WTC11 (cell line): Measurements from ENCODE around the gene PIEZO1. TPM values are rescaled to one million over a fixed set of nuclear protein-coding genes. Genes with fewer than 3 reads are reported as not detected.

Source experiments
- ELF4 ChIP-seq: sonication (generic); formaldehyde crosslinking; IDR thresholded peaks from 2 replicates; pipeline ENCODE4 v1.8.1; 2022; ENCODE audit warnings: low read depth, mild to moderate bottlenecking, moderate library complexity, missing genetic modification reagents
- ETV6 ChIP-seq: sonication (generic); formaldehyde crosslinking; IDR thresholded peaks from 2 replicates; pipeline ENCODE4 v1.8.1; 2022; ENCODE audit warnings: mild to moderate bottlenecking, missing genetic modification reagents
- FOXJ3 ChIP-seq: sonication (generic); formaldehyde crosslinking; IDR thresholded peaks from 2 replicates; pipeline ENCODE4 v1.9.0; 2021; ENCODE audit warnings: missing genetic modification reagents, mild to moderate bottlenecking, borderline replicate concordance
- NR1H2 ChIP-seq: sonication (generic); formaldehyde crosslinking; IDR thresholded peaks from 2 replicates; pipeline ENCODE4 v1.9.0; 2021; ENCODE audit warnings: mild to moderate bottlenecking, moderate library complexity, missing genetic modification reagents
- NR3C1 ChIP-seq: sonication (generic); formaldehyde crosslinking; conservative IDR thresholded peaks from 2 replicates; pipeline ENCODE4 v1.8.1; 2023; ENCODE audit warnings: low read depth, mild to moderate bottlenecking, missing genetic modification reagents
- OVOL2 ChIP-seq: fragments of 250-450 bp; sonication (Bioruptor Pico); IDR thresholded peaks from 2 replicates; pipeline ENCODE4 v1.9.0; 2021; ENCODE audit warnings: mild to moderate bottlenecking, borderline replicate concordance
- RORB ChIP-seq: fragments of 250-450 bp; sonication (Bioruptor Pico); IDR thresholded peaks from 2 replicates; pipeline ENCODE4 v1.9.0; 2021; ENCODE audit warnings: mild to moderate bottlenecking
- SMAD4 ChIP-seq: sonication (generic); formaldehyde crosslinking; IDR thresholded peaks from 2 replicates; pipeline ENCODE4 v1.8.0; 2022; ENCODE audit warnings: mild to moderate bottlenecking, missing genetic modification reagents
- SP1 ChIP-seq: sonication (generic); formaldehyde crosslinking; conservative IDR thresholded peaks from 2 replicates; pipeline ENCODE4 v1.8.1; 2022; ENCODE audit warnings: missing genetic modification reagents
- TP53 ChIP-seq: sonication (generic); formaldehyde crosslinking; IDR thresholded peaks from 2 replicates; pipeline ENCODE4 v1.8.1; 2023; ENCODE audit warnings: mild to moderate bottlenecking, missing genetic modification reagents
- ZBTB21 ChIP-seq: sonication (generic); formaldehyde crosslinking; IDR thresholded peaks from 2 replicates; pipeline ENCODE4 v1.8.1; 2023; ENCODE audit warnings: mild to moderate bottlenecking, missing genetic modification reagents, borderline replicate concordance
- ZNF121 ChIP-seq: sonication (generic); formaldehyde crosslinking; IDR thresholded peaks from 2 replicates; pipeline ENCODE4 v1.8.0; 2023; ENCODE audit warnings: missing genetic modification reagents
- ZNF416 ChIP-seq: fragments of 250-450 bp; sonication (Bioruptor Pico); IDR thresholded peaks from 2 replicates; pipeline ENCODE4 v1.9.0; 2021; ENCODE audit warnings: mild to moderate bottlenecking, inconsistent platforms
- ZNF423 ChIP-seq: fragments of 250-450 bp; sonication (Bioruptor Pico); IDR thresholded peaks from 2 replicates; pipeline ENCODE4 v2.1.2; 2022; ENCODE audit warnings: mild to moderate bottlenecking, moderate library complexity
- total RNA-seq: library from RNA; stranded (reverse); gene quantifications from 3 replicates; pipeline ENCODE4 v1.2.3, GENCODE V29; 2021
- TF ChIP-seq, protein P1 (sequence below): sonication (generic); formaldehyde crosslinking; IDR thresholded peaks from 2 replicates; pipeline ENCODE4 v1.8.0; 2023; ENCODE audit warnings: missing genetic modification reagents, mild to moderate bottlenecking, borderline replicate concordance
- TF ChIP-seq, protein P2 (sequence below): sonication (generic); formaldehyde crosslinking; IDR thresholded peaks from 2 replicates; pipeline ENCODE4 v1.8.1; 2023; ENCODE audit warnings: mild to moderate bottlenecking, missing genetic modification reagents
- TF ChIP-seq, protein P3 (sequence below): fragments of 250-450 bp; sonication (Bioruptor Pico); IDR thresholded peaks from 2 replicates; pipeline ENCODE4 v1.9.0; 2021; ENCODE audit warnings: mild to moderate bottlenecking
- TF ChIP-seq, protein P4 (sequence below): sonication (generic); formaldehyde crosslinking; IDR thresholded peaks from 2 replicates; pipeline ENCODE4 v1.8.1; 2022; ENCODE audit warnings: mild to moderate bottlenecking, missing genetic modification reagents, moderate library complexity, borderline replicate concordance
- TF ChIP-seq, protein P5 (sequence below): sonication (generic); formaldehyde crosslinking; IDR thresholded peaks from 2 replicates; pipeline ENCODE4 v1.8.0; 2022; ENCODE audit warnings: missing genetic modification reagents
- TF ChIP-seq, protein P6 (sequence below): sonication (generic); formaldehyde crosslinking; IDR thresholded peaks from 2 replicates; pipeline ENCODE4 v1.8.1; 2022; ENCODE audit warnings: low read depth, mild to moderate bottlenecking, moderate library complexity, missing genetic modification reagents, borderline replicate concordance
- TF ChIP-seq, protein P7 (sequence below): fragments of 250-450 bp; sonication (Bioruptor Pico); IDR thresholded peaks from 2 replicates; pipeline ENCODE4 v1.9.0; 2021; ENCODE audit warnings: mild to moderate bottlenecking, borderline replicate concordance

The PIEZO1 gene
- total RNA-seq, 1 experiment from 2014 or later, result 71.3 TPM

DNA sequence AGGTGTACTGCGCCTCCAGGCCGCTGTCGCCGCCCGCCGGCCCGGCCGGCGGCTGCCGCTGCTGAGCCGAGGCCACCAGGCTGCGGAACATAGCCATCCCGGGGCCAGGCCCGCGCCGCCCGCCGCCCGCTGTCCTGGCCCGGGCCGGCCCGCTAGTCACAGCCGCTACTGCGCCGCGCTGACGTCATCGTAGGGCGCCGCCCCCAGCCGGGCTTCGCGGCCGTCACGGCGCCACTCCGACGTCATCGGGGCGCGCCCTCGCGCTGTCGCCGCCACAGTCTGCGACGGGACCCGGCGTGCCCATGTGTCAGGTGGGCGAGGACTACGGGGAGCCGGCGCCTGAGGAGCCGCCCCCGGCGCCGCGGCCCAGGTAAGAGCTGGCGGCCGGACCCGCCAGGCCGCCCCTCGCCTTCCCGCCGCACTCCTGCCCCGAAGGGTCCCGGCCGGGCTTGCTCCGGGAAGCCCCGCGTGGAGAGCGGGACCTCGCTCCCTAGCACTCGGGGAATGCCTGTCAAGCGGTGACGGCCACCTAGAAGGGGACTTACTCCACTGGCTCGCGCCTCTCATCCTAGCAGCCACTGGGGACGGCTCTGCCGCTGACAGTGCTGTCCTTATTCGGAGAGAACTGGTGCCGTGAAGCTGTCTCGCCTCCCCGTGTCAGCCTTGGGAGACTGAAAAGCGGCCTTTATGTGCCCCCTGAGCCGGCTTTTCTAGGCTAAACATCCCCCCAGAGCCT is 78.6 kb downstream of the PIEZO1 start, which contains the start of the genes CTU2 and RNF166 (continued):
- TF ChIP-seq, protein P1, sequence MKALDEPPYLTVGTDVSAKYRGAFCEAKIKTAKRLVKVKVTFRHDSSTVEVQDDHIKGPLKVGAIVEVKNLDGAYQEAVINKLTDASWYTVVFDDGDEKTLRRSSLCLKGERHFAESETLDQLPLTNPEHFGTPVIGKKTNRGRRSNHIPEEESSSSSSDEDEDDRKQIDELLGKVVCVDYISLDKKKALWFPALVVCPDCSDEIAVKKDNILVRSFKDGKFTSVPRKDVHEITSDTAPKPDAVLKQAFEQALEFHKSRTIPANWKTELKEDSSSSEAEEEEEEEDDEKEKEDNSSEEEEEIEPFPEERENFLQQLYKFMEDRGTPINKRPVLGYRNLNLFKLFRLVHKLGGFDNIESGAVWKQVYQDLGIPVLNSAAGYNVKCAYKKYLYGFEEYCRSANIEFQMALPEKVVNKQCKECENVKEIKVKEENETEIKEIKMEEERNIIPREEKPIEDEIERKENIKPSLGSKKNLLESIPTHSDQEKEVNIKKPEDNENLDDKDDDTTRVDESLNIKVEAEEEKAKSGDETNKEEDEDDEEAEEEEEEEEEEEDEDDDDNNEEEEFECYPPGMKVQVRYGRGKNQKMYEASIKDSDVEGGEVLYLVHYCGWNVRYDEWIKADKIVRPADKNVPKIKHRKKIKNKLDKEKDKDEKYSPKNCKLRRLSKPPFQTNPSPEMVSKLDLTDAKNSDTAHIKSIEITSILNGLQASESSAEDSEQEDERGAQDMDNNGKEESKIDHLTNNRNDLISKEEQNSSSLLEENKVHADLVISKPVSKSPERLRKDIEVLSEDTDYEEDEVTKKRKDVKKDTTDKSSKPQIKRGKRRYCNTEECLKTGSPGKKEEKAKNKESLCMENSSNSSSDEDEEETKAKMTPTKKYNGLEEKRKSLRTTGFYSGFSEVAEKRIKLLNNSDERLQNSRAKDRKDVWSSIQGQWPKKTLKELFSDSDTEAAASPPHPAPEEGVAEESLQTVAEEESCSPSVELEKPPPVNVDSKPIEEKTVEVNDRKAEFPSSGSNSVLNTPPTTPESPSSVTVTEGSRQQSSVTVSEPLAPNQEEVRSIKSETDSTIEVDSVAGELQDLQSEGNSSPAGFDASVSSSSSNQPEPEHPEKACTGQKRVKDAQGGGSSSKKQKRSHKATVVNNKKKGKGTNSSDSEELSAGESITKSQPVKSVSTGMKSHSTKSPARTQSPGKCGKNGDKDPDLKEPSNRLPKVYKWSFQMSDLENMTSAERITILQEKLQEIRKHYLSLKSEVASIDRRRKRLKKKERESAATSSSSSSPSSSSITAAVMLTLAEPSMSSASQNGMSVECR (CRISPR knock-in tag), result peak; percentile 95
- TF ChIP-seq ETV6, result peak; percentile 86; the same call in 1 of the 2 replicates
- TF ChIP-seq, protein P2, sequence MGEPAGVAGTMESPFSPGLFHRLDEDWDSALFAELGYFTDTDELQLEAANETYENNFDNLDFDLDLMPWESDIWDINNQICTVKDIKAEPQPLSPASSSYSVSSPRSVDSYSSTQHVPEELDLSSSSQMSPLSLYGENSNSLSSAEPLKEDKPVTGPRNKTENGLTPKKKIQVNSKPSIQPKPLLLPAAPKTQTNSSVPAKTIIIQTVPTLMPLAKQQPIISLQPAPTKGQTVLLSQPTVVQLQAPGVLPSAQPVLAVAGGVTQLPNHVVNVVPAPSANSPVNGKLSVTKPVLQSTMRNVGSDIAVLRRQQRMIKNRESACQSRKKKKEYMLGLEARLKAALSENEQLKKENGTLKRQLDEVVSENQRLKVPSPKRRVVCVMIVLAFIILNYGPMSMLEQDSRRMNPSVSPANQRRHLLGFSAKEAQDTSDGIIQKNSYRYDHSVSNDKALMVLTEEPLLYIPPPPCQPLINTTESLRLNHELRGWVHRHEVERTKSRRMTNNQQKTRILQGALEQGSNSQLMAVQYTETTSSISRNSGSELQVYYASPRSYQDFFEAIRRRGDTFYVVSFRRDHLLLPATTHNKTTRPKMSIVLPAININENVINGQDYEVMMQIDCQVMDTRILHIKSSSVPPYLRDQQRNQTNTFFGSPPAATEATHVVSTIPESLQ (CRISPR knock-in tag), result no peak
- TF ChIP-seq ZNF423 (CRISPR knock-in tag), result no peak
- no peak for TF ChIP-seq OVOL2
- TF ChIP-seq ZBTB21 (CRISPR knock-in tag), result peak; percentile 97
- peak; percentile 83; the same call in 1 of the 2 replicates for TF ChIP-seq TP53 (CRISPR knock-in tag)
- no peak for TF ChIP-seq SMAD4 (CRISPR knock-in tag)
- no peak for TF ChIP-seq NR3C1
- TF ChIP-seq, protein P3, sequence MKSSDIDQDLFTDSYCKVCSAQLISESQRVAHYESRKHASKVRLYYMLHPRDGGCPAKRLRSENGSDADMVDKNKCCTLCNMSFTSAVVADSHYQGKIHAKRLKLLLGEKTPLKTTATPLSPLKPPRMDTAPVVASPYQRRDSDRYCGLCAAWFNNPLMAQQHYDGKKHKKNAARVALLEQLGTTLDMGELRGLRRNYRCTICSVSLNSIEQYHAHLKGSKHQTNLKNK (CRISPR knock-in tag), result no peak
- TF ChIP-seq ELF4 (CRISPR knock-in tag), result no peak
- TF ChIP-seq, protein P4, sequence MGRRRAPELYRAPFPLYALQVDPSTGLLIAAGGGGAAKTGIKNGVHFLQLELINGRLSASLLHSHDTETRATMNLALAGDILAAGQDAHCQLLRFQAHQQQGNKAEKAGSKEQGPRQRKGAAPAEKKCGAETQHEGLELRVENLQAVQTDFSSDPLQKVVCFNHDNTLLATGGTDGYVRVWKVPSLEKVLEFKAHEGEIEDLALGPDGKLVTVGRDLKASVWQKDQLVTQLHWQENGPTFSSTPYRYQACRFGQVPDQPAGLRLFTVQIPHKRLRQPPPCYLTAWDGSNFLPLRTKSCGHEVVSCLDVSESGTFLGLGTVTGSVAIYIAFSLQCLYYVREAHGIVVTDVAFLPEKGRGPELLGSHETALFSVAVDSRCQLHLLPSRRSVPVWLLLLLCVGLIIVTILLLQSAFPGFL, result no peak
- no peak for TF ChIP-seq RORB (CRISPR knock-in tag)
- TF ChIP-seq, protein P5, sequence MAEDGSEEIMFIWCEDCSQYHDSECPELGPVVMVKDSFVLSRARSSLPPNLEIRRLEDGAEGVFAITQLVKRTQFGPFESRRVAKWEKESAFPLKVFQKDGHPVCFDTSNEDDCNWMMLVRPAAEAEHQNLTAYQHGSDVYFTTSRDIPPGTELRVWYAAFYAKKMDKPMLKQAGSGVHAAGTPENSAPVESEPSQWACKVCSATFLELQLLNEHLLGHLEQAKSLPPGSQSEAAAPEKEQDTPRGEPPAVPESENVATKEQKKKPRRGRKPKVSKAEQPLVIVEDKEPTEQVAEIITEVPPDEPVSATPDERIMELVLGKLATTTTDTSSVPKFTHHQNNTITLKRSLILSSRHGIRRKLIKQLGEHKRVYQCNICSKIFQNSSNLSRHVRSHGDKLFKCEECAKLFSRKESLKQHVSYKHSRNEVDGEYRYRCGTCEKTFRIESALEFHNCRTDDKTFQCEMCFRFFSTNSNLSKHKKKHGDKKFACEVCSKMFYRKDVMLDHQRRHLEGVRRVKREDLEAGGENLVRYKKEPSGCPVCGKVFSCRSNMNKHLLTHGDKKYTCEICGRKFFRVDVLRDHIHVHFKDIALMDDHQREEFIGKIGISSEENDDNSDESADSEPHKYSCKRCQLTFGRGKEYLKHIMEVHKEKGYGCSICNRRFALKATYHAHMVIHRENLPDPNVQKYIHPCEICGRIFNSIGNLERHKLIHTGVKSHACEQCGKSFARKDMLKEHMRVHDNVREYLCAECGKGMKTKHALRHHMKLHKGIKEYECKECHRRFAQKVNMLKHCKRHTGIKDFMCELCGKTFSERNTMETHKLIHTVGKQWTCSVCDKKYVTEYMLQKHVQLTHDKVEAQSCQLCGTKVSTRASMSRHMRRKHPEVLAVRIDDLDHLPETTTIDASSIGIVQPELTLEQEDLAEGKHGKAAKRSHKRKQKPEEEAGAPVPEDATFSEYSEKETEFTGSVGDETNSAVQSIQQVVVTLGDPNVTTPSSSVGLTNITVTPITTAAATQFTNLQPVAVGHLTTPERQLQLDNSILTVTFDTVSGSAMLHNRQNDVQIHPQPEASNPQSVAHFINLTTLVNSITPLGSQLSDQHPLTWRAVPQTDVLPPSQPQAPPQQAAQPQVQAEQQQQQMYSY (CRISPR knock-in tag), result no peak
- TF ChIP-seq, protein P6, sequence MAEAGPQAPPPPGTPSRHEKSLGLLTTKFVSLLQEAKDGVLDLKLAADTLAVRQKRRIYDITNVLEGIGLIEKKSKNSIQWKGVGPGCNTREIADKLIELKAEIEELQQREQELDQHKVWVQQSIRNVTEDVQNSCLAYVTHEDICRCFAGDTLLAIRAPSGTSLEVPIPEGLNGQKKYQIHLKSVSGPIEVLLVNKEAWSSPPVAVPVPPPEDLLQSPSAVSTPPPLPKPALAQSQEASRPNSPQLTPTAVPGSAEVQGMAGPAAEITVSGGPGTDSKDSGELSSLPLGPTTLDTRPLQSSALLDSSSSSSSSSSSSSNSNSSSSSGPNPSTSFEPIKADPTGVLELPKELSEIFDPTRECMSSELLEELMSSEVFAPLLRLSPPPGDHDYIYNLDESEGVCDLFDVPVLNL (CRISPR knock-in tag), result no peak
- TF ChIP-seq, protein P7, sequence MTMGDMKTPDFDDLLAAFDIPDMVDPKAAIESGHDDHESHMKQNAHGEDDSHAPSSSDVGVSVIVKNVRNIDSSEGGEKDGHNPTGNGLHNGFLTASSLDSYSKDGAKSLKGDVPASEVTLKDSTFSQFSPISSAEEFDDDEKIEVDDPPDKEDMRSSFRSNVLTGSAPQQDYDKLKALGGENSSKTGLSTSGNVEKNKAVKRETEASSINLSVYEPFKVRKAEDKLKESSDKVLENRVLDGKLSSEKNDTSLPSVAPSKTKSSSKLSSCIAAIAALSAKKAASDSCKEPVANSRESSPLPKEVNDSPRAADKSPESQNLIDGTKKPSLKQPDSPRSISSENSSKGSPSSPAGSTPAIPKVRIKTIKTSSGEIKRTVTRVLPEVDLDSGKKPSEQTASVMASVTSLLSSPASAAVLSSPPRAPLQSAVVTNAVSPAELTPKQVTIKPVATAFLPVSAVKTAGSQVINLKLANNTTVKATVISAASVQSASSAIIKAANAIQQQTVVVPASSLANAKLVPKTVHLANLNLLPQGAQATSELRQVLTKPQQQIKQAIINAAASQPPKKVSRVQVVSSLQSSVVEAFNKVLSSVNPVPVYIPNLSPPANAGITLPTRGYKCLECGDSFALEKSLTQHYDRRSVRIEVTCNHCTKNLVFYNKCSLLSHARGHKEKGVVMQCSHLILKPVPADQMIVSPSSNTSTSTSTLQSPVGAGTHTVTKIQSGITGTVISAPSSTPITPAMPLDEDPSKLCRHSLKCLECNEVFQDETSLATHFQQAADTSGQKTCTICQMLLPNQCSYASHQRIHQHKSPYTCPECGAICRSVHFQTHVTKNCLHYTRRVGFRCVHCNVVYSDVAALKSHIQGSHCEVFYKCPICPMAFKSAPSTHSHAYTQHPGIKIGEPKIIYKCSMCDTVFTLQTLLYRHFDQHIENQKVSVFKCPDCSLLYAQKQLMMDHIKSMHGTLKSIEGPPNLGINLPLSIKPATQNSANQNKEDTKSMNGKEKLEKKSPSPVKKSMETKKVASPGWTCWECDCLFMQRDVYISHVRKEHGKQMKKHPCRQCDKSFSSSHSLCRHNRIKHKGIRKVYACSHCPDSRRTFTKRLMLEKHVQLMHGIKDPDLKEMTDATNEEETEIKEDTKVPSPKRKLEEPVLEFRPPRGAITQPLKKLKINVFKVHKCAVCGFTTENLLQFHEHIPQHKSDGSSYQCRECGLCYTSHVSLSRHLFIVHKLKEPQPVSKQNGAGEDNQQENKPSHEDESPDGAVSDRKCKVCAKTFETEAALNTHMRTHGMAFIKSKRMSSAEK, result no peak
- TF ChIP-seq ZNF416 (CRISPR knock-in tag), result no peak
- TF ChIP-seq ZNF121, result no peak
- no peak for TF ChIP-seq NR1H2 (CRISPR knock-in tag)
- TF ChIP-seq FOXJ3 (CRISPR knock-in tag), result no peak
- peak; percentile 92 for TF ChIP-seq SP1
